GM19238 (cell line): Measurements from ENCODE around the gene DLL3.

Experiments
- DNase-seq: peaks from one replicate; pipeline ENCODE4 v3.0.0; 2011; ENCODE audit warnings: low spot score; ENCODE audit not compliant: insufficient read length

DLL3 gene

GRCh38 chr19:39481676-39482075 is 17.1 kb upstream of the DLL3 start:
- DNase-seq: no peak

GRCh38 chr19:39483141-39483540 is 15.6 kb upstream of the DLL3 start:
- DNase-seq: no peak

- DNase-seq: no peak
Measured at GRCh38 chr19:39489756-39490155, 9.0 kb upstream of the DLL3 start.

GRCh38 chr19:39492225-39492624 is 6.5 kb upstream of the DLL3 start:
- no peak for DNase-seq

DNA sequence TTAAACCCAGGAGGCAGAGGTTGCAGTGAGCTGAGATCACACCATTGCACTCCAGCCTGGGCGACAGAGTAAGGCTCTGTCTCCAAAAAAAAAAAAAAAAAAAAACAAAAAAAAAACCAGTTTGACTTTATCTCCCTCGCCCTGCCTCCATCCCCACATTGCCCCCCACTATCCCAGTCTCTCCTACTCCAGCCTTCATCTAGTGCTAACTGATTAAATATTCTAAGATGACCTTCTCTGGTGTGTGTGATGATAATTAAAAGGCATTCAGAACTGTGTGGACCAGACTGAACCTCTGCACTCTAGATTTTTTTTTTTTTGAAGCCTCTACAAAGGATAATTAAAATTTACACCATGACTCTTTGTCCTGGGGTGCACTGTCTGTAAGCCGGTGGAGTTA is 6.0 kb upstream of the DLL3 start:
- DNase-seq: no peak

GRCh38 chr19:39494661-39495060 is 4.1 kb upstream of the DLL3 start:
- DNase-seq: no peak

GRCh38 chr19:39496063-39496462 is 2.7 kb upstream of the DLL3 start:
- no peak for DNase-seq

GRCh38 chr19:39497701-39497995 is 1.1 kb upstream of the DLL3 start:
- no peak for DNase-seq

- DNase-seq: peak; percentile 44
Measured at GRCh38 chr19:39497996-39498797, 550 bp upstream of the DLL3 start.

DNA sequence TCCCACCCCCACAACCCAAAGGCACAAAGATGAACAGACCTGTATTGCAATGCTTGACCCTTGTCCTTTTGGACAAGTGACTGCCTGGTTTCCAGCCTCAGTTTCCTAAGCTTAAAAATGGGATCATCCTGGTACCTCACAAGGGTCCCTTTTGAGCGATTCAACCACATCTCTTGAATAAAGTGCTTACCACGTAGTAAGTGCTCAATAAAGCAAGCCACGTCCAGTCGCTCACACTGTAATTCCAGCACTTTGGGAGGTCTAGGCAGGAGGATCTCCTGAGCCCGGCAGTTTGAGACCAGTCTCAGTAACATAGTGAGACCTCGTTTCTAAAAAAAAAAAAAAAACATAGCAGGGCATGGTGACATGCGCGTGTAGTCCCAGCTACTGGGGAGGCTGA is 1.2 kb downstream of the DLL3 start:
- no peak for DNase-seq

DNA sequence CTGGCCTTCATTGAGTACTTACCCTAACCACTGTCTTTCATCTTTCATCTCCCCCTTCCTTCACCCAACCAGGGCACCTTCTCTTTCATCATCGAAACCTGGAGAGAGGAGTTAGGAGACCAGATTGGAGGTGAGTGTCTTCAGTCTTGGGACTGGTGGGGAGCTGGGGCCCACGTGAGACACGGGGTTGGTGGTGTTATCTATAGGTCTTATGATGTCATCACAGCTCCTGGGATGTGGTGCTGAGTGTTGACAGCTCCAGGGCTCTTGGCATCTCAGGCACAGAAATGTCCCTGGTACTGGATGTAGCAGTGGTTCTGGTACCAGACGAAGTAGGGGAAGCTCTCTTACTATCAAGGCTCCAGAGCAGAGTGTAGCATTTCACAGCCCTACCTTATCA is 1.8 kb downstream of the DLL3 start:
- DNase-seq: no peak

GRCh38 chr19:39501340-39501739 is 2.6 kb downstream of the DLL3 start:
- DNase-seq: no peak

GRCh38 chr19:39502640-39503417 is 4.1 kb downstream of the DLL3 start:
- DNase-seq: peak; percentile 84

- DNase-seq: no peak
Measured at GRCh38 chr19:39506598-39506943, 7.8 kb downstream of the DLL3 start.

GRCh38 chr19:39506944-39507714 is 8.4 kb downstream of the DLL3 start:
- peak; percentile 69 for DNase-seq

DNA sequence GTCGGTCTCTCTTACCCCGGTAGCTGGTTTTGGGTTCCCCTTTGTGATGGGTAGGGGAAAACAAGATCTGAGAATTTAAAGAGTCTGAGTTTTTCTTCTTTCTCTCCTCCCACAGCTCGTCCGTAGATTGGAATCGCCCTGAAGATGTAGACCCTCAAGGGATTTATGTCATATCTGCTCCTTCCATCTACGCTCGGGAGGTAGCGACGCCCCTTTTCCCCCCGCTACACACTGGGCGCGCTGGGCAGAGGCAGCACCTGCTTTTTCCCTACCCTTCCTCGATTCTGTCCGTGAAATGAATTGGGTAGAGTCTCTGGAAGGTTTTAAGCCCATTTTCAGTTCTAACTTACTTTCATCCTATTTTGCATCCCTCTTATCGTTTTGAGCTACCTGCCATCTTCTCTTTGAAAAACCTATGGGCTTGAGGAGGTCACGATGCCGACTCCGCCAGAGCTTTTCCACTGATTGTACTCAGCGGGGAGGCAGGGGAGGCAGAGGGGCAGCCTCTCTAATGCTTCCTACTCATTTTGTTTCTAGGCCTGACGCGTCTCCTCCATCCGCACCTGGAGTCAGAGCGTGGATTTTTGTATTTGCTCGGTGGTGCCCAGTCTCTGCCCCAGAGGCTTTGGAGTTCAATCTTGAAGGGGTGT is 9.1 kb downstream of the DLL3 start:
- no peak for DNase-seq

- DNase-seq: no peak
Measured at GRCh38 chr19:39508629-39509028, 9.9 kb downstream of the DLL3 start.

GRCh38 chr19:39509233-39509632 is 10.5 kb downstream of the DLL3 start:
- DNase-seq: no peak

- DNase-seq: no peak
Measured at GRCh38 chr19:39512988-39513387, 14.2 kb downstream of the DLL3 start.

DNA sequence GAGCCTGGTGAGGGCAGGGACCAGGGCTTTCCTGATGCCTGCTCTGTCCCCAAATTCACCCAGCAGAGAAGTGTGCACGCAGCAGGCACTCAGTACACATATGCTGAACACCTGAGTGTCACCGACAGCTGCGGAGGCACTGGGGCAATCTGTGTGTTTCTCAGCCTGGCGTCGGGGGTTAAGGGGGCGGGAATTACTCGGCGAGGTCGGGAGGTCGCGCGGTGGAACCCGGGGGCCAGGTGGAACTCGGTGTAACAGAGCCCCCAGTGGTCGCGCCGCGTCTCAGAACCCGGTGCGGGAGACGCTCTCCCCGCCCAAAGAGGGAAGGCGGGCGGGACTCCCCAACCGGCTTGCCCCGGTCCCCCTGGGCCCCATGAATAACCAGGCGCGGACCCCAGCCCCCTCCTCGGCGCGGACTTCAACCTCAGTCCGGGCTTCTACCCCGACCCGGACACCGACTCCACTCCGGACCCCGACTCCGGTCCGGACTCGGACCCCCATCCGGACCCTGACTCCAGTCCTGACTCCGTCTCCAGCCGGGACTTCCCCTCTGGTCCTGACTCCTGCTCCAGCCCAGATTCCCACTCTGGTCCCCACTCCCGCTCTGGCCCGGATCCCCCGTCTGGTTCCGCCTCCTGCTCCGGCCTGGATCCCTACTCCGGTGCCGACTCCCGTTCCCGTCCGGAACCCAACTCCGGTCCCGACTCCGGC is 16.2 kb downstream of the DLL3 start, which contains the start of gene SELENOV:
Gene SELENOV (plus strand): TSS at position 300 of the 711 bp plus-strand sequence. CDS start 74 bp downstream, at position 374.
- no peak for DNase-seq

GRCh38 chr19:39515551-39516191 is 16.9 kb downstream of the DLL3 start:
- DNase-seq: no peak
